Measurements from ENCODE around the gene ROBO1.

Gene ROBO1

GRCh38 chr3:78967061-78967460, 800.7 kb downstream of the ROBO1 start:
- no peak overlapping the region for H3K27ac ChIP-seq
- TF ChIP-seq CTCF (conservative IDR thresholded peaks at IDR 0.05) = no peak
- no peak for TF ChIP-seq ZFX (IDR thresholded peaks at IDR 0.05)

GRCh38 chr3:78963771-78964170, 804.0 kb downstream of the ROBO1 start:
- TF ChIP-seq ZFX (IDR thresholded peaks at IDR 0.05) = no peak
- TF ChIP-seq CTCF (conservative IDR thresholded peaks at IDR 0.05) = no peak
- H3K27ac ChIP-seq = no peak overlapping the region

GRCh38 chr3:78957456-78957855, 810.3 kb downstream of the ROBO1 start:
- no peak overlapping the region for H3K27ac ChIP-seq
- no peak for TF ChIP-seq ZFX (IDR thresholded peaks at IDR 0.05)
- TF ChIP-seq CTCF (conservative IDR thresholded peaks at IDR 0.05) = no peak

- no peak overlapping the region for H3K27ac ChIP-seq
- TF ChIP-seq ZFX (IDR thresholded peaks at IDR 0.05) (no peak), CTCF (conservative IDR thresholded peaks at IDR 0.05) (no peak)
Measured at GRCh38 chr3:78951342-78951945, 816.4 kb downstream of the ROBO1 start.

GRCh38 chr3:78941587-78941986, 826.2 kb downstream of the ROBO1 start:
- TF ChIP-seq ZFX (IDR thresholded peaks at IDR 0.05) (no peak), CTCF (conservative IDR thresholded peaks at IDR 0.05) (no peak)
- no peak overlapping the region for H3K27ac ChIP-seq

GRCh38 chr3:78940626-78941025, 827.2 kb downstream of the ROBO1 start:
- no peak for TF ChIP-seq CTCF (conservative IDR thresholded peaks at IDR 0.05)
- no peak for TF ChIP-seq ZFX (IDR thresholded peaks at IDR 0.05)
- no peak overlapping the region for H3K27ac ChIP-seq

- TF ChIP-seq ZFX (IDR thresholded peaks at IDR 0.05) (no peak), CTCF (conservative IDR thresholded peaks at IDR 0.05) (no peak)
Measured at GRCh38 chr3:78940128-78940527, 827.7 kb downstream of the ROBO1 start.

More at GRCh38 chr3:78940128-78940527, 827.7 kb downstream of the ROBO1 start:
- no peak overlapping the region for H3K27ac ChIP-seq
